HG03039 (cell line): ENCODE data around the gene KITLG.
"Not testable (repeated sequence)": the region's sequence is repeated elsewhere in the genome, so short reads cannot be mapped to it uniquely, and the experiment has no call there.

ENCODE experiments used
- ATAC-seq: cut with Tn5 transposase; IDR thresholded peaks from one replicate; pipeline ENCODE4 v1.9.1; 2021; ENCODE audit warnings: mild to moderate bottlenecking, moderate library complexity; ENCODE audit not compliant: unreplicated experiment

Gene KITLG

DNA sequence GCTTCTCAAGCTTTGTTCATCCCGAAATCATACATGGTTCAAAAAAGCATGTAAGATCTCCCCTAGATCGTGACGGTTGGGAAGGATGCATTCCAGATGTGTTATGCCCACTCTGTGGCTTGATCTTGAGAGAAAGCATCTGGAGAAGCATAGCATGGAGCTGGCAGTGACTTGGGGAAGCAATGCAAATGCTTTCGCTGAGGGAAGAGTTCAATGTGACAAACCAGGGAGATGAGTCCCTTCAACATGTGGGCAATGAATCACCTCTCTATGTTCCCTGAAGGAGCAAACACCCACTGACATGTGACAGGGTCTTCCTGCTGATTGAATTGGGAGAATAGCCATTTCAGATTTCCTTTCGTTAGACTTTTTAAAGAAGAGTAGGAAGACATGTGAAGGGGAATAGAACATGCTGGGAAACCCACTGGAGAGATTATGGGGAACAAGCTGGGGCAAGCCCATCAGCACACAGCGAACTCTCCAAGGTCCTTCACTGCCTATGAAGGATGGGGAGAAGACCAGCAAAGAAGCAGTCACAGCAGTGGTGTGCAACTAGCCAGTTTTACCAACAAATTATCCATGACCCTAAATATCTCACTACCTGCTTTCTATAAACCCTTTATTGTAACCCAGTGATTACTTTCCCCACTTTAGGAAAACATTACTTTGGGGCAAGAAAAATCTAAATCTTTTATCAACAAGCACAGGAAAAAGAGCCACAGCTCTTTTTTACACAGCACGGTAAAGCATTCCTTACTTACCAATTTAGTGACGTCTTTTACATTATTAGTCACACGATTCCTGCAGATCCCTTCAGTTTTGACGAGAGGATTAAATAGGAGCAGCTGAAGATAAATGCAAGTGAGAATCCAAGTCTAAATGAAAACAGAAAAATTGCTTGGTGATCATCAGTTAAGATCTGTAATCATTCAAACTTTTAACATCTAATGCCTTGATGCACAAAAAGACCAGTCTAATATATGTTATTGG is 35.0 kb downstream of the KITLG start:
- no peak for ATAC-seq

DNA sequence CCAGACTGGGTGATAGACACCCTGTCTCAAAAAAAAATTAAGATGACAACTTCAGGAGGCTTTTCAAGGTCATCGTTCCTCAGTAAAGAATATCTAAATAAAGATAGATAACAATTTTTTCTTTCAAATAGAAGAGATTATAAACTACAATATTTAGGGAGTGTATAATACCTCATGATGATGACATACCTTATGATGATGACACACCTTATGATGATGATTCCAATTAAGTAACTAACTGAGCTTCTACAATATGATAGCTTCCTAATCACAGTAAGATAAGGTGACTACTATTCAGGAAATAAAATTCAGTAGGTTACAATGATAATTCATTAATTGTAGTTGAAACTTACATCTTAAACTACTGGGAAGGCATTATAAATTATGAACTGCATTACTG is 40.4 kb downstream of the KITLG start:
- ATAC-seq: no peak

DNA sequence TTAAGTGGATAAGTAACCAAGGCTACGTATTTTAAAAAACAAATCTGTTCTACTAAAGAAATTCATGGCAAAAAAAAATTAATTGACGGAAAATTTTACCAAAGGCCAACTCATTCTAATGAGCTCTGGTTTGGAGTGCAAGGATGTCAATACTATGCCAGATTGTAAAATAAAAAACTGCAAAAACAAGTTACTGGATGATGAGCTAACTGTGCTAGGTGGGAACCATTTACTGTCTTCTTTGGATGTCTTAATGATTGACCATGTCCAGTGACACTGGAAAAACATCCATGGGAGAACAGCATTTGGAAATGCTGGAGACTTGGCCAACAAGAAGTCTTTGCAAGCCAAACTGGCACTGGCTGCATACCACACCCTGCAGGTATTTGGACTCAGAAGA is 41.6 kb downstream of the KITLG start:
- no peak for ATAC-seq

DNA sequence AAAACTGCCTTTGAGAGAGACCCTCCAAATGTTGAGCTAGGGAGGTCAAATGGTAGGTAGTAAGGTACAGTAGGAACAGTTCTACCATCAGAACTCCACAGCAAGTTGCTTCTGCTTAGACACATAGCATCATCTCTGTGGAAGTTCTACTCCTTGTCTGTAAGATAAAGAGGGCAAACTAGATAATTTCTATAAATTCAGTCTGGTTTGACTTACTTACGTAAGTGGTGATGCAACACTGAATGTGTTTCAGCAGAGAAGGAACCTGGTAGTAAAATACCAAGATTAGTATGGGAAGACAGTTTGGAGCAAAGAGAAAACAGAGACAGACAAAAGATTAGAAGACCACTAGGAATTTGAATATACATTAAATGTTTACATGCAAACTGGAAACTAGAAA is 42.0 kb downstream of the KITLG start:
- no peak for ATAC-seq

DNA sequence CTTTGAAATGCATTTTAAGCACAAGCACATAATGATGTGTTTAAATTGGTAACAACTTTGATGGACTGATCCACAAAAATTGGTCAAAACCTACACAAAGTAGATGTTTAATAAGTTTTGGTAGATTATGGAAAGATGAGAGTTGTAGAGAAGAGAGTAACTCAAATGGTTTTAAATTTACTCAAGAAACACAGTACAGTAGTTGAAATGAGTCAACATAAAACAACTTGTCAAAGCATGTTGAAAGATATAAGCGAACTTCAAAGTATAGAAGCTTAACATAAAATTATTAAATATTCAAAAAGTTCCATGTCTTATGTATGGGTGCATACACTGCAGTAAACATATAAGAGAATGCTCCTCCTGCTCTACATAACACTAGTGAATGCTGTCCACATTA is 49.4 kb downstream of the KITLG start:
- no peak for ATAC-seq

DNA sequence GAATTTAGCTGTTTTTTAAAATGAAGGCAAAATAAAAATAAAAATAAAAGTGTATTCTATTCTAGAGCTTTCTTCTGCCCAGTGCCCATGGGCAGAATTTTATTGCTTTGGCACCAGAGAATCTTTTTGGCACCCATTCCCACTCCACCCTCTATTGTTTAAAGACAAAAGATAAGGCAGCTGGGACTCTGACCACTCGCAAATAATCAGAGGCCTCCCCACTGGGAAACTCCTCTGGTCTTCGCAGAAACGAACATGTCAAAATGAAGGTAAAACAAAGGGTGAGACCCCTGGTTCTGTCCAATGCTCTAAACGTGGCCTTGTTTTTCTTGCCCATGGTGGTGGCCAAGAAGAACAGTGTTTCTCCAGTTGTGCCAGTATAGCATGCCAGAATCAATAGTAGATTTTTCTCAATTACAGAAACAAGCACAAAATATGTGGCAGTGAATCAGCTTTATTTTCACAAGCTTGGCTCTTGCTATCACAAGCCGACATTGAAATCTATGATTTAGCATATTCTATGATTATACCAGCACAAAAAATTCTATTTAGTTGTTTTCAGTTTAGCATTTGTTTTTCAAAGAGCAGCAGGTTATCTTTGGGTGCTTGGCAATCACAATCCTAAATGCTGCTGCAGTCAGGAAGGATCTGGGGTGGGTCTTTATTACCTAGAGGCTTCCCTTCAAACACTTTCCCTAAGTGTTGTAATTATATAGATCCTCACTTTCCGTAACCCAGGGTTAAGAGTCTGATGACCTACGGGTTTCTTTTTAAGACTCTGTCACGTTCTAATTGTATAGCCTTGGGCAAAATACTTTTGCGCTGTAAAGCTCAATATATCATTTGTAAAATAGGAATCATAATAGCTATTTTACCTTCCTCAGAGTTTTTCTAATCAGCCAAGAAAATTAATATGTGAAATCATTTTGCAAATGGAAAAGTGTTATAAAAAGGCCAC is 50.5 kb downstream of the KITLG start:
- no peak for ATAC-seq

DNA sequence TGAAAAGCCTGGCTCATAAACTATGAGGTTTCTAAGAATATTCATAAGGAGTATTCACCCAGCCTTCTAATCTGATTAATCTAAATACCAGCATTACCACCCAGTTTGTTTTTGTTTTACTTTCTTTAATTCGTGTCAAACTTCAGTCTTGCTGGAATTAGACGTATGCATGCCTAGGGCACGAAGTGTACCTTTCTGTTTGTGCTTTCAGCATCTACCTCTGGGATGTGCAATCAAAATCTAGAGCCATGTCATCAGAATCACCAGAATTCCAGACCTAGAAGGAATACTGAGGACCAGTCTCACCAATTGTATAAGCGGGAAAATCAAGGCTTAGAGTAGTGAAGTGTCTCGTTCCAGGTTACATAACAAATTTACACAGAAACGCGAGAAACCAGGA is 57.3 kb downstream of the KITLG start:
- no peak for ATAC-seq

DNA sequence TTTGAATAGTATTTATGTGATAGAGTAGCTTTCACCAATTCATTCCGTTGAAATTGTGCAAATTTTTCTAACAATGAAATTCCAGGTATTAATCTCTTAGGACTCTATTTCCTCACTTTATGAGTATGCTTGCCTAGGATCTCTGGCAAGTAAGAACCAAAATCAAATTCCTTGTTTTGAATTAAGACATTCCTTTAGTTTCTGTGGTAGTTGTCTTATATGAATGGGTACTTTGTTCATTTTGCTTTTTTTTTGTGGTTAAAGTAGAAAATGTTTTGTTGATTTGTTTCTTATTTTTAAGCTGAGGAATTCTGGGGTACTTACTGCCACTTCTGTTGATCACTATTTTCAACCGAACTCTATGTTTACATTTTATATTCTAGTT is 59.8 kb downstream of the KITLG start:
- no peak for ATAC-seq

DNA sequence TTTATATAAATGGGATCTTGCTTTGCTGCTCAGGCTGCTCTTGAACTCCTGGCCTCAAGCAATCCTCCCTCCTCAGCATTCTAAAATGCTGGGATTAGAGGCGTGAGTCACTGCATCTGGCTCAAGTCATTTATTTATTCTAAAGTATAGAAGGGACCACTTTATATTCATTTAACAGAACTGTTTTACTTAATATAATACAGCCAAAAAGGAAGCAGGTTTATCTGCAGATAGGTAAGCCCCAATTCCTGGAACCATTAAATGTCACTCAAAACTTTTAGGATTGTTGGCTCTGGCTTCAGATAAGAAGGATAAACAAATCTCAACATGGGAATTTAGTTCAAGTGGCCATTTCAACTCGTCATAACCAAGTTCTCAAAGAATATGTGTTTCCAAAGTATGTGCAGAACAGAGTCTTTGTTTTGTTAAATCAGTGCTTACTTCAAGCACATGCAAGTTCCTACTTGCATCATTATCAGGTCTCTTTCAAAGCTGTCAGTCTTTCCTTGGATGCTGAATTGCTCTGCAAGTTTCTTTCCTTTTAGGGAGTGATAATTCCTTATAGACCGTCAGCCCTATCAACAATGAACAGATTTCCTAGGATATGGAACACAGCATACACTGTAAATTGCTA is 60.4 kb downstream of the KITLG start:
- ATAC-seq: no peak

DNA sequence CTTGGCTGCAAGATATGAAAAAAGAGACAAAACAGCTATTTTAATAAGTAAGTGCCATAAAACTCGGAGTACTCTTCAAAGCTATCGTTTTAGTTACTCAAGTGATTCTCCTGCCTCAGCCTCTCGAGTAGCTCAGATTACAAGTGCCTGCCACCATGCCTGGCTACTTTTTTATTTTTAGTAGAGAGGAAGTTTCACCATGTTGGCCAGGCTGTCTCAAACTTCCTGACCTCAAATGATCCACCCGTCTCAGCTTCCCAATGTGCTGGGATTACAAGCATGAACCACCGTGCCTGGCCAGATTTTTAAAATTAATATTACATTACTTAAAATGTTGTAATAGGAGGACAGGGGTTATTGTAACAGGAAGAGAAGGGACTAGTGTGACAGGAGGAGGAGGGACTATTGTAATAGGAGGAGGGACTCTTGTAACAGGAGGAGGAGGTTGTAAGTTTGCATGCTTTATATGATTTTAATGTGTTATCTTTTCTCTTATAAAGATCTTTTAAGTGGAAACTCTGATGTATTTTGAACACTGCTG is 61.3 kb downstream of the KITLG start:
- no peak for ATAC-seq

DNA sequence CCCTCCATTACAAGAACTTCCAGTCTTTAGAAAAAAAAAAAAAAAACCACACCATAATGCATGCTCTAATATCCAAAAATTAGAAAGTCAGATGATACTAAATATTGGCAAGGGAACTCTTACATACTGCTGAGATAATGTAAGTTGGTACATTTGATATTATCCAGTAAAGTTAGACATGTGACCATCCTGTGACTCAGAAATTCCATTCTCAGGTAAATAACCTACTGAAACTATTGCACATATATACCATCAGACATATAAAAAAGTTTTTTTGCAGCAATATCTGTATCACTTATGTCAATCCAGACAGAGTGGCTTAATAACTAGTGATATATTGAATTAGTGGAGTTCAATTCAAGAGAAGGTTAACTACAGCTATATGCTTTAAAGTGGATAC is 63.5 kb downstream of the KITLG start:
- ATAC-seq: no peak

DNA sequence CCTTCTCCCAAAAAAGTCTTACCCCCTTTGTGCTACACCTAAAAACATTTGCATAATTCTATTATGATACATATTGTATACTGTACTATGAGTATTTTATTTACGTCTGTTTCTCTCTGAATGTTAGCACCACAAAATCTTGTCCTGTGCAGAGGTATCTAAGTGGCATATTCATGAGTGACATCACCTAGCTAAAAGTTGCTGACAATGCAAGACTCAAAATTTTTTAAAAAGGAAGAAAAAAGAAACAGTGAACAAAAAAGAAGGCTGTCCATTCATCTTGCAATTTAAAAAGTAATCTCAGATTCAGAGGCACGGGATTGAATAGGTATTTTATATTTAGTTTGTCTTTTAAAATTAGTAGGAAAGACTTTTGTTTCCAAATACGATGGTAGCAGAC is 69.4 kb downstream of the KITLG start:
- ATAC-seq: no peak

DNA sequence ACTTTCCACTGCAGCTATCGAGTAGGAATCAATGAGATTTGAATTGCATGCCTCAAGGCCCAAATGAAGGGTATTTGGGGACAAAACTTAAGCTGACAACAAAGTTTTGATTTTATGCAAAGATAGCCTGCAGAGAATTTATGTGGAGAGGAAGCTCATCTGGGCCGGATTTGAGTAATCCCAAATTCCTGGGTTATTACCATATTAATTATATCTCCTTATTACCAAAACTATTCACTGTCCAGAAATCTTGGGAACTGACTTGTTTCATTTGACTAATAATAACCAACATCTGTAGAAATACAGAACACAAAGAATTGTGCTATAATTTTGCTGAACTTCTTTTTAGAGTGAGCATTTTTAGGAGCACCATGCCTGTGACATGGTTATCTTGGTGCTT is 70.4 kb downstream of the KITLG start:
- no peak for ATAC-seq

DNA sequence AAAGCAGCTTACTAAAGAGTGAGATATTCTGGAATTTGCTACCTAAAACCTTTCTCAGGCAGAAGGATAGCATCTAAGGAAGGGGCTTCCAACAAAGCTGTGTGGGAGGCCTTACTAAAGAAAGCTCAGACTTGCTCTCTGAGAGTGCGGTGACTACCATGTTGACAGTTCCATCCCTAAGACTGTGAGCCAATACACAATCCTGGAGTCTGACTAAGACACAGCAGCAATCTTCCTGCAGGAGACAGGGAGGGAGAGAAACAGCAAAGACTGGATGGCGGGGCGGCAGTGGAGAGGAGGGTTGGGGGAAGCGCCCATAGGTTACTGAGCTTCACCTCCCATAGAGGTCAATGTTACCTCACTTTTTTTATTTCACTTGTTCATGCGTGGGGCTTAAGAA is 70.9 kb downstream of the KITLG start:
- ATAC-seq: no peak

DNA sequence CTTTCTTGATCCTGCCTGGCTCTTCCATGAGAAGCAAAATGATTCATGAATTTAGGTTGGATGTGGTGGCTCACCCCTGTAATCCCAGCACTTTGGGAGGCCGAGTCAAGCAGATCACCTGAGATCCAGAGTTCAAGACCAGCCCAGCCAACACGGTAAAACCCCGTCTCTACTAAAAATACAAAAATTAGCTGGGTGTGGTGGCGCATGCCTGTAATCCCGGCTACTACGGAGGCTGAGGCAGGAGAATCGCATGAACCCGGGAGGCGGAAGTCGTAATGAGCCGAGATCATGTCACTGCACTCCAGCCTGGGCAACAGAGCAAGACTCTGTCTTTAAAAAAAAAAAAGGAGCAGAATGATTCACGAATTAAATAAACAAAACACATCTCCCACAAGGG is 72.4 kb downstream of the KITLG start:
- not testable (repeated sequence) for ATAC-seq

DNA sequence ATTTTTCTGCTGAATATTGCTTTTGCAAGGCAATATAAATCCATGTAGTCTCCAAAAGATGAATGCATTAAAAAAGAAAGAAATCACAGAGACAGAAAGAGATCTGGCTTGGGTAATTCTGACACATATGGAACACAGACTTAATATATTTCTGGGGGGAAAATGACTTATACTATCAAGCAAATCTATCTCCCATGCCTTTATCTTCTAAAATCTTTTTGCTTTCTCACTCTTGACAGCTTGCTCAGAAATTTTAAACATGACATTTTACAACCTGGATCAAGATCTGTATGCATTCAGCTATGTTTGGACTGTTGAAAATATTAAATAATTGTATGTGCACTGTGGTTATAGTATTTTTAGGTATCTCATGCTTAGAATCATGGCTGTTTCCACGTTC is 73.0 kb downstream of the KITLG start:
- ATAC-seq: no peak

DNA sequence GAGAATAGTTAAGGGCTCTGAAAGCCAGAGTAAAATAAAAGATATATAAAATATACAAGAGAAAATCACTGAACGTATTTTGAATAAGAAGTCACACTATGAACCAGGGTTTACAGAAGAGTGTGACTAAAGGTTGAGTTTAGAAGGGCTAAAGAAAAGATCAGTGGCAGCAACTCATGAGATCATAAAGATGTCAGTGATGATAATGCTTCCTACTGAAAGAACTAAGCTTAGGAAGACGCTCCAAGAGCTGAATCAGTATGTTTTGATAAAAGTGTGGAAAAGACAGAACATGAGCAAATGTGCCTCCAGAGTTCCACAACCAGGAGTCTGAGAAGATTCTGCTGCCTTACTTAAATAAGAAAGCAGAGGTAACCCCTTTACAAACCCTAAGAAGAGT is 74.6 kb downstream of the KITLG start:
- ATAC-seq: no peak

DNA sequence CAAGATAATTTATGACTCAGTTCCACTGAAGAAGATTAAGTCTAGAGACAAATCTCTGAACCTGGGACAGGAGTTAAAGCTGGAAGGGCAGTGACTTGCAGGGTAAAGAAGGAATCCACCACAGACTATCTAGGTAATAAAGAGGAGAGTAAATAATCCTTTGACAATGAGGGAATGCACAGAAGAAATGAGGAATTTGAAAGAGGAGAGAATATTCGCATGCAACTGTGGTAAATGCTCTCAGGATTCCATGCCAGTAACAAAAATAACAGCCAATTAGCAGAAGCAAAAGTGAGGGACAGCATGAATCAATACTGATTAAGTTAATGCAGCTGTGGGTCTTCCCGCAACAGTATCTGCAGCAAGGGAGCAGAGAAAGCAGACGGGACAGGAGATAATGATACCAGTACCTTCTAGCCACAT is 77.0 kb downstream of the KITLG start:
- ATAC-seq: no peak

DNA sequence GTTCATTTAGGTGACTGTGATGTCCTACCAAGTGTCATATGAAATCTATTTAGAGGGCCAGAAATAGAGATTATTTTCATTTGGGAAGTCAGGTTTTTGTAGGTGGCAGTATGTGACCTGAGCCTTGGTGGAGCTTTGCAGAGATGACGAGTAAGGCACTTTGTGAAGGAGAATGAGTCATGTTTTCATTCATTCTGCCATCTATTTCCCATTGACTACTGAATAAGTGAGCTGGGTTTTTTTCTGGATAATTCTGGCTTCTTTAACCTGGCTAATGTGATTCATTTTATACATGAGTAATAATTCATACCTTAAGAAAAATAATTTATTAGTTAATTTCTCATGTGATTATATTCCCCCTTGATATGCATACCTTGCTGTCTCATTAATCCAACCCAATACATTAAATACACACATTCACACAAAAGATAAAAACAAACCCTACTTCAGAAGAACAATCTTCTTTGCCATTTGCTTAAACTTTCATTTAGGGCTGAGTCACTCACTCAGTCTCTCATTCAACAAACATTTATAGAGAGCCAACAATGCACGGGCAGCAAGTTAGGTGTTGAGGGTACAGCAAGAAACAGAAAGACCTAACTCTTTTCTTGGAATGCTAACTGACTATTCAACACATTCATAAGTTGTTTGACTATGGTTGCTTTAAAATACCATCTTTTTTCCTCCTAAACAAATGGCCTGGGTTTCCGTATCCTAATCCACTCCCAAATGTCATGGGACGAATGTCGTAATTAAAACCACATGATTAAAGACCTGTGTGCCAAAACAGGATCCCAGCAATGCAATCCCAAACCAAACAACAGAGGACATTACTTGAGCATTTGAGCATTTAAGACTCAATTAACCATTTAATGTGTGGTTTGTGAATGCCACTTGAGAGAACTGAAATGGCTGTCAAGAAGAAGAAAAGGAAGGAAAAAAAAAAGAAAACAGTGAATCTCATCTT is 78.0 kb downstream of the KITLG start:
- ATAC-seq: no peak

DNA sequence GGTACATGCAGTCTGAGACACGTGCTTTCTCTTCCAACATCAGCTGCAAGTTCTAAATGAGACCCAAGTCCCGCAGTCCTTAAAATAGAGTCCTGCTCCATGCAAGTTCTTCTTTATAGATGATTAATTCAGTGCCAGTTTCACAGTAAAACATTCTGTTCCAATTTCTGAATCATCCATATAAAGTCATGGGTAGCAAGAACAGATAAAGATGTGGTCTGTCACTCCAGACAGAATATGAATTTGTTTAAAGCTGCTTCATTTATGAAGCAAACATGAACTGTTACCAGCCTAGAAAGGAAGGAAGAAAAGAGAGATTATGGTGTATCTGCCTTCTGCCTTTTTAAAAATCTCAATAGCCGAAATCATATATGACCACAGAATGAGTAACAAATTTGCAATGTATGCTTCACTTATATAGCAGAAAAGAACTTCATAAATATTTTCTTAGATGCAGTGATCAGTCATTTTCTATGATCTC is 83.3 kb downstream of the KITLG start:
- no peak for ATAC-seq
